ENCODE data around the gene TTL. TPM values are rescaled to one million over a fixed set of nuclear protein-coding genes. Genes with fewer than 3 reads are reported as not detected.
A peak's percentile ranks its signal among the peaks of the same experiment; 100 is the strongest.

Gene TTL
- polyA plus RNA-seq, 1 of the 3 experiments (the other 2 are of a cell fraction): 15.4 TPM

DNA sequence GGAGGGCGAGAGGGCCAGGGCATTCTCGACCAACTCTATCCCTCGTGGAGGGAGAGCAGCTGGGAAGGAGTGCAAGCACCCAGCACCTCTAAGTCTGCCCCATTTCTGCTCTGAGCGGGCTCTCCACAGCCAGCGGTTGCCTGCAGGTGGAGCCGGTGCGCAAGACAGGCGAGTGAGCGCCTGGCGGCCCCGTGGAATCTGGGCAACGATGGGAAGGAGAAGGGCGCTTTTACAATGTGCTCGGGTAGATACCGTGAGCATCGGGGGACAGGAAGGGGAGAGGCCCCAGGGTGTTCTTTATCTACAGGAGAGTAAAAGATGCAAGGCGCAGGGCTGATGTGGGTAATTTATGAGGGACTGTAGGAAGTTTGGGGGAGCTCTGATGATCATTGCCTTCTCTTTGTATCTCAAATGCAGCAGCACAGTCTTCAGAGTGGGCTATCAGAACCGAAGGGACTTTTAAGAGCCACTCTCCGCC, 867 bp upstream of the TTL start:
- POLR2A ChIA-PET: interaction anchor here (1.3 kb wide), 2 partner anchors 102 to 596 kb away, joined by 4 to 6 read pairs; no protein-coding TSS in a partner anchor
- peak overlapping the region; percentile 77 for H3K9ac ChIP-seq
- peak overlapping the region; percentile 75 to 90 for H3K27ac ChIP-seq (ENCODE audit: low read depth in 2 of 2, low read length in 1 of 2)

More for the DNA sequence above, 867 bp upstream of the TTL start:
- H3K4me1 ChIP-seq (ENCODE audit: control insufficient read depth in 1 of 2, insufficient read depth in 2 of 2, low read depth in 1 of 2, low read length in 1 of 2): peaks cover 13 to 17% of the 10 kb centered on the region in 2 experiments; a peak in 3 of 4 replicates
- no peak; the same call in 1 of the 2 replicates for TF ChIP-seq TAF1 (IDR thresholded peaks at IDR 0.05; ENCODE audit: borderline replicate concordance, low read depth, low read length)
- TF ChIP-seq SIN3A (IDR thresholded peaks at IDR 0.05; ENCODE audit: borderline replicate concordance, low read depth, low read length): peak; percentile 59; the same call in 1 of the 2 replicates
- peak; percentile 89 for TF ChIP-seq SMC3 (IDR thresholded peaks at IDR 0.05; ENCODE audit: low read depth, low read length)
- TF ChIP-seq, protein P1, sequence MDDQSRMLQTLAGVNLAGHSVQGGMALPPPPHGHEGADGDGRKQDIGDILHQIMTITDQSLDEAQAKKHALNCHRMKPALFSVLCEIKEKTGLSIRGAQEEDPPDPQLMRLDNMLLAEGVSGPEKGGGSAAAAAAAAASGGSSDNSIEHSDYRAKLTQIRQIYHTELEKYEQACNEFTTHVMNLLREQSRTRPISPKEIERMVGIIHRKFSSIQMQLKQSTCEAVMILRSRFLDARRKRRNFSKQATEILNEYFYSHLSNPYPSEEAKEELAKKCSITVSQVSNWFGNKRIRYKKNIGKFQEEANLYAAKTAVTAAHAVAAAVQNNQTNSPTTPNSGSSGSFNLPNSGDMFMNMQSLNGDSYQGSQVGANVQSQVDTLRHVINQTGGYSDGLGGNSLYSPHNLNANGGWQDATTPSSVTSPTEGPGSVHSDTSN (IDR thresholded peaks at IDR 0.05): no peak
- no peak; the same call in none of the 2 replicates for TF ChIP-seq MXI1 (IDR thresholded peaks at IDR 0.05; ENCODE audit: low read depth, low read length)
- TF ChIP-seq, protein P2, sequence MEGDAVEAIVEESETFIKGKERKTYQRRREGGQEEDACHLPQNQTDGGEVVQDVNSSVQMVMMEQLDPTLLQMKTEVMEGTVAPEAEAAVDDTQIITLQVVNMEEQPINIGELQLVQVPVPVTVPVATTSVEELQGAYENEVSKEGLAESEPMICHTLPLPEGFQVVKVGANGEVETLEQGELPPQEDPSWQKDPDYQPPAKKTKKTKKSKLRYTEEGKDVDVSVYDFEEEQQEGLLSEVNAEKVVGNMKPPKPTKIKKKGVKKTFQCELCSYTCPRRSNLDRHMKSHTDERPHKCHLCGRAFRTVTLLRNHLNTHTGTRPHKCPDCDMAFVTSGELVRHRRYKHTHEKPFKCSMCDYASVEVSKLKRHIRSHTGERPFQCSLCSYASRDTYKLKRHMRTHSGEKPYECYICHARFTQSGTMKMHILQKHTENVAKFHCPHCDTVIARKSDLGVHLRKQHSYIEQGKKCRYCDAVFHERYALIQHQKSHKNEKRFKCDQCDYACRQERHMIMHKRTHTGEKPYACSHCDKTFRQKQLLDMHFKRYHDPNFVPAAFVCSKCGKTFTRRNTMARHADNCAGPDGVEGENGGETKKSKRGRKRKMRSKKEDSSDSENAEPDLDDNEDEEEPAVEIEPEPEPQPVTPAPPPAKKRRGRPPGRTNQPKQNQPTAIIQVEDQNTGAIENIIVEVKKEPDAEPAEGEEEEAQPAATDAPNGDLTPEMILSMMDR (IDR thresholded peaks at IDR 0.05): peak; percentile 76
- TF ChIP-seq NRF1 (IDR thresholded peaks at IDR 0.05; ENCODE audit: low read depth, low read length): peak; percentile 25; the same call in 1 of the 2 replicates
- TF ChIP-seq RXRA (IDR thresholded peaks at IDR 0.05; ENCODE audit: borderline replicate concordance, low read depth): no peak
- peak; percentile 18; the same call in 1 of the 2 replicates for TF ChIP-seq RCOR1 (IDR thresholded peaks at IDR 0.05; ENCODE audit: low read length)
- peak; percentile 38; the same call in 1 of the 2 replicates for TF ChIP-seq GATA2 (CRISPR knock-in tag; IDR thresholded peaks at IDR 0.05)
- TF ChIP-seq CHD2 (IDR thresholded peaks at IDR 0.05; ENCODE audit: low read length, partially characterized antibody): peak; percentile 31
- peak; percentile 80 for TF ChIP-seq RAD21 (IDR thresholded peaks at IDR 0.05; ENCODE audit: low read length)
- TF ChIP-seq POLR2AphosphoS5 (IDR thresholded peaks at IDR 0.05; ENCODE audit: low read depth, low read length): peak; percentile 26; the same call in 1 of the 2 replicates
- no peak for TF ChIP-seq TEAD4 (IDR thresholded peaks at IDR 0.05; ENCODE audit: borderline replicate concordance, insufficient read depth)
- TF ChIP-seq, protein P3, sequence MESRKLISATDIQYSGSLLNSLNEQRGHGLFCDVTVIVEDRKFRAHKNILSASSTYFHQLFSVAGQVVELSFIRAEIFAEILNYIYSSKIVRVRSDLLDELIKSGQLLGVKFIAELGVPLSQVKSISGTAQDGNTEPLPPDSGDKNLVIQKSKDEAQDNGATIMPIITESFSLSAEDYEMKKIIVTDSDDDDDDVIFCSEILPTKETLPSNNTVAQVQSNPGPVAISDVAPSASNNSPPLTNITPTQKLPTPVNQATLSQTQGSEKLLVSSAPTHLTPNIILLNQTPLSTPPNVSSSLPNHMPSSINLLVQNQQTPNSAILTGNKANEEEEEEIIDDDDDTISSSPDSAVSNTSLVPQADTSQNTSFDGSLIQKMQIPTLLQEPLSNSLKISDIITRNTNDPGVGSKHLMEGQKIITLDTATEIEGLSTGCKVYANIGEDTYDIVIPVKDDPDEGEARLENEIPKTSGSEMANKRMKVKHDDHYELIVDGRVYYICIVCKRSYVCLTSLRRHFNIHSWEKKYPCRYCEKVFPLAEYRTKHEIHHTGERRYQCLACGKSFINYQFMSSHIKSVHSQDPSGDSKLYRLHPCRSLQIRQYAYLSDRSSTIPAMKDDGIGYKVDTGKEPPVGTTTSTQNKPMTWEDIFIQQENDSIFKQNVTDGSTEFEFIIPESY (IDR thresholded peaks at IDR 0.05; ENCODE audit: borderline replicate concordance, low read depth): no peak
- TF ChIP-seq, protein P4, sequence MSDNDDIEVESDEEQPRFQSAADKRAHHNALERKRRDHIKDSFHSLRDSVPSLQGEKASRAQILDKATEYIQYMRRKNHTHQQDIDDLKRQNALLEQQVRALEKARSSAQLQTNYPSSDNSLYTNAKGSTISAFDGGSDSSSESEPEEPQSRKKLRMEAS (IDR thresholded peaks at IDR 0.05; ENCODE audit: low read depth): peak; percentile 79
- no peak for TF ChIP-seq ELF1 (IDR thresholded peaks at IDR 0.05)
- peaks cover 38% of the 10 kb centered on the region for H3K79me2 ChIP-seq (ENCODE audit: insufficient read depth)
- H3K4me2 ChIP-seq: peak overlapping the region; percentile 98
- peaks cover 3 to 6% of the 10 kb centered on the region in 2 experiments for H3K36me3 ChIP-seq (replicated peaks in 1 of 2; ENCODE audit: control insufficient read depth in 1 of 2, insufficient read depth in 2 of 2, low read length in 1 of 2)
- H3F3A ChIP-seq (replicated peaks; ENCODE audit: insufficient read depth): peaks cover 30% of the 10 kb centered on the region
- WGBS (ENCODE audit: low lambda C conversion rate): 1% methylated on average over 14 of the region's 19 CpGs
- peak overlapping the region; percentile 91 for H2AFZ ChIP-seq (ENCODE audit: low read depth)
- H4K20me1 ChIP-seq (ENCODE audit: insufficient read depth): peaks cover 4% of the 10 kb centered on the region; the same call in 1 of the 2 replicates
- H3K4me3 ChIP-seq (ENCODE audit: low read depth in 2 of 2, low read length in 1 of 2): peak overlapping the region; percentile 81 to 89
- no peaks in the 10 kb centered on the region for H3K9me3 ChIP-seq
- CTCF ChIA-PET: interaction anchor here (0.5 to 3.3 kb wide), 30 partner anchors 9 to 575 kb away, joined by 3 to 22 read pairs (median 4); partner anchors contain the start of genes CHCHD5, POLR1B and ZC3H8
- no peaks in the 10 kb centered on the region for H3K9me2 ChIP-seq
- DNase-seq: peak; percentile 89
- H3K27me3 ChIP-seq (ENCODE audit: insufficient read depth): no peaks in the 10 kb centered on the region

Measured in SK-N-SH (cell line).